Measurements from ENCODE around the gene IDNK. TPM values are rescaled to one million over a fixed set of nuclear protein-coding genes. Genes with fewer than 3 reads are reported as not detected.
"Not testable (repeated sequence)": the region's sequence is repeated elsewhere in the genome, so short reads cannot be mapped to it uniquely, and the experiment has no call there.

Gene IDNK
- total and polyA plus RNA-seq, 12 donors, result 6.4 to 25.2 (median 13.5) TPM

GRCh38 chr9:83599071-83599470 lies 23.9 kb upstream of the IDNK start:
- H3K9me3 ChIP-seq (replicated peaks in 1 of 3), result no peaks in the 10 kb centered on the region
- 80 to 91% (median 85%) methylated on average over 4 of the region's 4 CpGs for WGBS, 4 donors
- intact Hi-C loops (cut with DNase I), result no loop called here

GRCh38 chr9:83601463-83601862 lies 21.5 kb upstream of the IDNK start:
- Histone ChIP-seq H3K27ac (no peak overlapping the region), H3K4me1 (replicated peaks in 1 of 2) (no peaks in the 10 kb centered on the region), H3K27me3 (no peaks in the 10 kb centered on the region), H3K4me3 (no peak overlapping the region), H3K9me3 (replicated peaks in 1 of 3) (no peaks in the 10 kb centered on the region), H3K36me3 (replicated peaks in 1 of 2) (no peaks in the 10 kb centered on the region)
- intact Hi-C loops (cut with DNase I), result loop anchor here in 1 of 2 donors (10.0 kb wide), 1 partner anchor 407 kb away; no protein-coding TSS in a partner anchor
- TF ChIP-seq CTCF (IDR thresholded peaks at IDR 0.05) (no peak), POLR2A (IDR thresholded peaks at IDR 0.05) (no peak)
- 78 to 90% (median 86%) methylated on average over 2 of the region's 2 CpGs for WGBS, 4 donors
- no peak for DNase-seq

More at GRCh38 chr9:83599071-83599470, 23.9 kb upstream of the IDNK start:
- TF ChIP-seq CTCF (IDR thresholded peaks at IDR 0.05) (no peak), POLR2A (IDR thresholded peaks at IDR 0.05) (no peak)
- no peak for DNase-seq
- Histone ChIP-seq H3K4me1 (replicated peaks in 1 of 2) (no peaks in the 10 kb centered on the region), H3K4me3 (no peak overlapping the region), H3K27ac (no peak overlapping the region), H3K27me3 (no peaks in the 10 kb centered on the region), H3K36me3 (replicated peaks in 1 of 2) (no peaks in the 10 kb centered on the region)

- intact Hi-C loops (cut with DNase I), result loop anchor here in 1 of 2 donors (10.0 kb wide), 1 partner anchor 413 kb away; no protein-coding TSS in a partner anchor
- not testable (repeated sequence) for H3K27me3 ChIP-seq; H3K9me3 ChIP-seq (replicated peaks in 1 of 3); DNase-seq; H3K4me1 ChIP-seq (replicated peaks in 1 of 2); H3K36me3 ChIP-seq (replicated peaks in 1 of 2); H3K4me3 ChIP-seq; H3K27ac ChIP-seq
- 67 to 79% (median 78%) methylated on average over 3 of the region's 3 CpGs for WGBS, 4 donors
Measured at GRCh38 chr9:83607620-83608019, 15.3 kb upstream of the IDNK start.

- H3K4me3 ChIP-seq; H3K36me3 ChIP-seq (replicated peaks in 1 of 2); H3K27me3 ChIP-seq; DNase-seq; H3K27ac ChIP-seq; intact Hi-C loops (cut with DNase I); H3K4me1 ChIP-seq (replicated peaks in 1 of 2); H3K9me3 ChIP-seq (replicated peaks in 1 of 3): not testable (repeated sequence)
- WGBS, 4 donors, result 88 to 98% (median 91%) methylated on average over 3 of the region's 3 CpGs
Measured at GRCh38 chr9:83613298-83613697, 9.6 kb upstream of the IDNK start.

- no peak for DNase-seq
- Histone ChIP-seq H3K4me1 (replicated peaks in 1 of 2) (peaks cover 0 to 2% of the 10 kb centered on the region in 2 donors), H3K9me3 (replicated peaks in 1 of 3) (no peaks in the 10 kb centered on the region), H3K27me3 (no peaks in the 10 kb centered on the region), H3K27ac (no peak overlapping the region), H3K36me3 (replicated peaks in 1 of 2) (no peaks in the 10 kb centered on the region), H3K4me3 (no peak overlapping the region)
- intact Hi-C loops (cut with DNase I), result no loop called here
- TF ChIP-seq POLR2A (IDR thresholded peaks at IDR 0.05) (no peak), CTCF (IDR thresholded peaks at IDR 0.05) (no peak)
- 69 to 92% (median 84%) methylated on average over 1 of the region's 1 CpG for WGBS, 4 donors
Measured at GRCh38 chr9:83617299-83617698, 5.6 kb upstream of the IDNK start.

Measured in adrenal gland (tissue), 12 donors.